ENCODE results near the gene NFIA.
A peak's percentile ranks its signal among the peaks of the same experiment; 100 is the strongest.

NFIA gene

GRCh38 chr1:61079898-61080336 lies 2.4 kb upstream of the NFIA start (continued):
- TF ChIP-seq PRDM10 (tag by site-specific recombination; IDR thresholded peaks at IDR 0.05) (peak; percentile 80), ZBTB44 (tag by site-specific recombination; IDR thresholded peaks at IDR 0.05) (peak; percentile 65; the same call in 1 of the 2 replicates), ZBTB7A (tag by site-specific recombination; IDR thresholded peaks at IDR 0.05; ENCODE audit: low read depth) (no peak), ZBTB8A (tag by site-specific recombination; IDR thresholded peaks at IDR 0.05) (peak; percentile 97), ZBTB6 (tag by site-specific recombination; IDR thresholded peaks at IDR 0.05) (peak; percentile 59; the same call in 1 of the 2 replicates), KLF10 (tag by site-specific recombination; IDR thresholded peaks at IDR 0.05) (peak; percentile 44; the same call in 1 of the 2 replicates), ZNF768 (tag by site-specific recombination; IDR thresholded peaks at IDR 0.05) (no peak), ZNF529 (tag by site-specific recombination; IDR thresholded peaks at IDR 0.05; ENCODE audit: insufficient replicate concordance) (no peak), ZNF785 (tag by site-specific recombination; IDR thresholded peaks at IDR 0.05) (no peak), ZNF843 (tag by site-specific recombination; IDR thresholded peaks at IDR 0.05) (peak; percentile 36; the same call in 1 of the 2 replicates), ZNF350 (tag by site-specific recombination; IDR thresholded peaks at IDR 0.05) (no peak), ZSCAN23 (tag by site-specific recombination; IDR thresholded peaks at IDR 0.05) (no peak), ZBTB26 (tag by site-specific recombination; optimal IDR thresholded peaks at IDR 0.05) (peak; percentile 25)

- ChIA-PET POLR2A (interaction anchor here (0.7 to 4.1 kb wide), 6 partner anchors 12 to 944 kb away, joined by 3 to 31 read pairs (median 10); no protein-coding TSS in a partner anchor), CTCF (interaction anchor here (0.6 to 1.2 kb wide), 8 partner anchors 22 to 559 kb away, joined by 3 to 9 read pairs (median 5); no protein-coding TSS in a partner anchor)
- H3K9me3 ChIP-seq (ENCODE audit: control insufficient read depth, insufficient read depth, low read depth, low read length): no peaks in the 10 kb centered on the region
- peak overlapping the region; percentile 11; the same call in 1 of the 2 replicates for H3K4me3 ChIP-seq (ENCODE audit: low read depth, low read length)
- H3K36me3 ChIP-seq (ENCODE audit: control insufficient read depth in 2 of 2, insufficient read depth in 1 of 2, low read length in 2 of 2): no peaks in the 10 kb centered on the region
- H3K27ac ChIP-seq (ENCODE audit: extremely low read depth, low read depth, low read length): peak overlapping the region; percentile 82
- peaks cover 21% of the 10 kb centered on the region for H3K4me1 ChIP-seq (ENCODE audit: control insufficient read depth, insufficient read depth, low read length)
- TF ChIP-seq ZNF398 (tag by site-specific recombination; IDR thresholded peaks at IDR 0.05) (peak; percentile 74), HIC1 (tag by site-specific recombination; IDR thresholded peaks at IDR 0.05) (no peak), ZFP41 (tag by site-specific recombination; IDR thresholded peaks at IDR 0.05; ENCODE audit: borderline replicate concordance) (no peak), ZNF366 (tag by site-specific recombination; conservative IDR thresholded peaks at IDR 0.05) (peak; percentile 55; the same call in 1 of the 2 replicates), ZSCAN5A (tag by site-specific recombination; IDR thresholded peaks at IDR 0.05) (no peak), ZNF138 (tag by site-specific recombination; IDR thresholded peaks at IDR 0.05; ENCODE audit: borderline replicate concordance) (no peak)
Measured at GRCh38 chr1:61080413-61081143, 1.8 kb upstream of the NFIA start.

All from HEK293 (cell line).